ENCODE measurements around the gene FXYD5. TPM values are rescaled to one million over a fixed set of nuclear protein-coding genes. Genes with fewer than 3 reads are reported as not detected.
A peak's percentile ranks its signal among the peaks of the same experiment; 100 is the strongest.

Gene FXYD5
- total and polyA plus RNA-seq, 2 donors from 2014 or later = 41.9 to 84.5 TPM

DNA sequence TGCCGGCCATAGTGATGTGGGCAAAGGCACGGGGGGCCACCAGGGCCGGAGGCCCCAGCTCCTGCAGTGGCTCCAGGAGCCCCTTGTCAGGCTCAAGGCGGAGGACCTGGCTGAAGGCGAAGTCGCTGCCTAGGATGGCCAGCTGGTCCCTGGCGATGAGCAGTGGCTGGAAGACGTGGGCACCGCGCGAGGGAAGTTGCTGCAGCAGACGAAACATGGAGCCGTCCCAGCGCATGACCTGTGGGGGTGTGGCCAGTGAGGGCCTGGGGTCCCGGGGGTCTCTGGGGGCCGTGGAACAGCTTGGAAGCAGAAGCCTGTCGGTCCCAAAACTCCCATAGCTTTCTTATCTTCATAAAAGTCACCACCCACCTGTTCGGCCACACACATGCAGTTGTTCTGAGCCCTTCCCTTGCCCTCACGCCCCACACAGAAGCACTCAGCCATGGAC, 29.2 kb upstream of the FXYD5 start:
- intact Hi-C loops (cut with DNase I) = no loop called here
- Histone ChIP-seq H3K27ac (ENCODE audit: low read depth in 2 of 2, low read length in 2 of 2) (no peak overlapping the region), H3K4me1 (ENCODE audit: control insufficient read depth in 2 of 3, insufficient read depth in 2 of 3, low read depth in 1 of 3, low read length in 3 of 3) (peaks cover 0 to 9% (median 0%) of the 10 kb centered on the region in 3 donors), H3K4me3 (ENCODE audit: low read length in 3 of 3) (peak overlapping the region in 1 of 3 donors; percentile 79), H3K9ac (ENCODE audit: low read length in 3 of 3) (no peak overlapping the region), H3K27me3 (ENCODE audit: control insufficient read depth, insufficient read depth, low read length) (no peaks in the 10 kb centered on the region), H3K36me3 (ENCODE audit: control insufficient read depth in 2 of 3, insufficient read depth in 3 of 3, low read length in 3 of 3) (no peaks in the 10 kb centered on the region), H3K9me3 (ENCODE audit: control insufficient read depth in 2 of 3, insufficient read depth in 1 of 3, low read length in 3 of 3) (no peaks in the 10 kb centered on the region)
- no peak for FAIRE-seq
- TF ChIP-seq CTCF (IDR thresholded peaks at IDR 0.05; ENCODE audit: borderline replicate concordance, extremely low read depth, insufficient read depth) = no peak
- peak in 1 of 5 donors; percentile 81 for DNase-seq

DNA sequence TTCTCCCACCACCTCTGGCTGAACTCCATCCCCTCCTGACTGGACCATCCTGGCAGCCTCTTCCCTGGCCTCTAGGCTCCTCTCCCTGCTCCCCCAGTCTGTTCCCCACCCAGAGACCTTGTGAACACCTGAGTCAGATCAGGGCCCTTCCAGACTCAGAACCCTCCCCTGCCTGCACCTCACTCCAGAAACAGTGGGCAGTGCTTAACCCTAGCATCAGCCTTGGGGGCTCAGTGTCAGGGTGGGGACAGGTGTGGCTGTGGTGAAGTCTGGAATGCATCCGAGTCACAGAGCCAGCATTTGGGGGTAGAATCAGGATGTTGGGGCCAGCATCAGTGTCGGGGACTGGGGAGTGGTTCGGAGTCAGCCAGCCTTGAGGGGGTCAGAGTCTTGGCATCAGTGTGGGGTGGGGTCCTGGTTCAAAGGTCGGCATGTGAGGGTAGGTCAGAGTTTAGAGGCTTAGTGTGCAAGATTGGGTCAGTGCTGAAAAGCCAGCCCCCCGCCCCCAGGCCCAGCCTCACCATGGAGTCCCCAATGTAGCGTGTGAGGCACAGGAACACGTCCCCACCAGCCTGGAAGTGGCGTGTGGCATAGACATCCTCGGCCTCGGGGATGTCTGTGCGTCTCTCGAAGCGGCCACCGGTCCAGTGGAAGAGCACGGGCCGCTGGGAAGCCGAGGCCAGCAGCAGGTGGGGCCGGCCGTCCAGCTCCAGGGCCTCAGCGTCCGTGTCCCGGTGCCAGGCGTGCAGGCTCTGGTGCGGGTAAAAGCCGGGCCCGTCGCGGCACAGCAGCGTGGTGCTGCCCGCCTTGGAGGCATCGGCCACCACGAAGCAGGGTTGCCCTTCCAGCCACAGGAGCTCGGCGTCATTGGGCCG, 28.5 kb upstream of the FXYD5 start:
- H3K9me3 ChIP-seq (ENCODE audit: control insufficient read depth in 2 of 3, insufficient read depth in 1 of 3, low read length in 3 of 3) = no peaks in the 10 kb centered on the region
- intact Hi-C loops (cut with DNase I) = no loop called here
- H3K9ac ChIP-seq (ENCODE audit: low read length in 3 of 3) = no peak overlapping the region
- FAIRE-seq (no peak), DNase-seq (peak in 1 of 5 donors; percentile 66)
- TF ChIP-seq CTCF (IDR thresholded peaks at IDR 0.05; ENCODE audit: borderline replicate concordance, extremely low read depth, insufficient read depth) = no peak
- peaks cover 0 to 9% (median 0%) of the 10 kb centered on the region in 3 donors for H3K4me1 ChIP-seq (ENCODE audit: control insufficient read depth in 2 of 3, insufficient read depth in 2 of 3, low read depth in 1 of 3, low read length in 3 of 3)
- no peak overlapping the region for H3K27ac ChIP-seq (ENCODE audit: low read depth in 2 of 2, low read length in 2 of 2)
- H3K36me3 ChIP-seq (ENCODE audit: control insufficient read depth in 2 of 3, insufficient read depth in 3 of 3, low read length in 3 of 3) = no peaks in the 10 kb centered on the region
- no peak overlapping the region for H3K4me3 ChIP-seq (ENCODE audit: low read length in 3 of 3)
- no peaks in the 10 kb centered on the region for H3K27me3 ChIP-seq (ENCODE audit: control insufficient read depth, insufficient read depth, low read length)

DNA sequence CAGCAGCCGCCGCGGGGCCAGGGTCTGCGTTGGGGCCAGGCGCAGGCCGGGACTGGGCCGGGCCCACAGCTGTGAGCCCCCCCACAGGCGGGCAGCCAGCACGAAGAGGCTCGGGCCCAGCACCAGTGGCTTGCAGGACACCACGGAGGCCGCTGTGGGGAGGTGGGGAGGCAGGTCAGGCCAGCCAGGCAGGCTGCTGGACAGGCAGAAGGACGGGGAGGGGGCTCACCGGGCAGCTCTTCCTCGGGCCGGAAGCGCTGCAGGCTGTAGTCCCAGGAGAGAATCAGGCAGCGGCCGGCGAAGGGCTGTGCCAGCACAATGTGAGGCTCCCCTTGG, 27.9 kb upstream of the FXYD5 start:
- no peak for TF ChIP-seq CTCF (IDR thresholded peaks at IDR 0.05; ENCODE audit: borderline replicate concordance, extremely low read depth, insufficient read depth)
- Histone ChIP-seq H3K9me3 (ENCODE audit: control insufficient read depth in 2 of 3, insufficient read depth in 1 of 3, low read length in 3 of 3) (no peaks in the 10 kb centered on the region), H3K4me1 (ENCODE audit: control insufficient read depth in 2 of 3, insufficient read depth in 2 of 3, low read depth in 1 of 3, low read length in 3 of 3) (peaks cover 0 to 9% (median 0%) of the 10 kb centered on the region in 3 donors), H3K36me3 (ENCODE audit: control insufficient read depth in 2 of 3, insufficient read depth in 3 of 3, low read length in 3 of 3) (no peaks in the 10 kb centered on the region), H3K27ac (ENCODE audit: low read depth in 2 of 2, low read length in 2 of 2) (no peak overlapping the region), H3K27me3 (ENCODE audit: control insufficient read depth, insufficient read depth, low read length) (no peaks in the 10 kb centered on the region), H3K4me3 (ENCODE audit: low read length in 3 of 3) (no peak overlapping the region), H3K9ac (ENCODE audit: low read length in 3 of 3) (no peak overlapping the region)
- DNase-seq (no peak), FAIRE-seq (no peak)
- intact Hi-C loops (cut with DNase I) = no loop called here
